HG03103 (cell line): ENCODE measurements around the gene RHNO1.

Experiments
- ATAC-seq: cut with Tn5 transposase; IDR thresholded peaks from one replicate; pipeline ENCODE4 v1.9.1; 2021; ENCODE audit warnings: low read depth; ENCODE audit not compliant: unreplicated experiment

Gene RHNO1

DNA sequence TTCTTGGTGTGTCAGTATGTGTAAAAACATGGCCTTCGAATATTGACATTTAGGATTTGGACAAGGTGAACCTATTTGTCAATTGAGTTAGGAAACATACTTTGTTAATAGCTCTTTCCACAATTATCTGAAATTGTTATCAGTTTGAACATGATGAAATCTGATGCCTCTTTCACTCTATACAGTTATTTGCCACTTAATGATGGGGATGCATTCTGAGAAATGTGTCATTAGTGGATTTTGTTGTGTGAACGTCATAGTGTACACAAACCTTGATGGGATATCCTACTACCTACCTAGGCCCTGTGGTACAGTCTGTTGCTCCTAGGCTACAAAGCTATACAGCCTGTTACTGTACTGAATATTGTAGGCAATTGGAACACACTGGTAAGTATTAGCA lies 18.5 kb downstream of the RHNO1 start:
- ATAC-seq, result no peak

DNA sequence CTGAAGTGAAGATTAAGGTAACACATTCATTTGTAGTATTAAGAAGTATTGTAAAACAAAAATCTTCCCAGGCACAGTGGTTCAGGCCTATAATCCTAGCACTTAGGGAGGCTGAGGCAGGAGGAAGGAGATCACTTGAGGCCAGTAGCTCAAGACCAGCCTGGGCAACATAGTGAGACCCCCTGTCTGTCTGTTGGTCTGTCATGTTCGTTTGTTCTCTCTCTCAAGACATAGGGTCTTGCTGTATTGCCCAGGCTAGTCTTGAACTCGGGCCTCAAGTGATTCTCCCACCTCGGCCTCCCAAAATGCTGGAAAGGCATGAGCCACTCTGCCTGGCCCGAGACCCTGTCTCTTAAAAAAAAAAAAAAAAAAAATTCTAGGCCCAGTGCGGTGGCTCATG lies 20.4 kb downstream of the RHNO1 start:
- no peak for ATAC-seq

GRCh38 chr12:2900642-2901041 lies 23.6 kb downstream of the RHNO1 start:
- ATAC-seq, result no peak

DNA sequence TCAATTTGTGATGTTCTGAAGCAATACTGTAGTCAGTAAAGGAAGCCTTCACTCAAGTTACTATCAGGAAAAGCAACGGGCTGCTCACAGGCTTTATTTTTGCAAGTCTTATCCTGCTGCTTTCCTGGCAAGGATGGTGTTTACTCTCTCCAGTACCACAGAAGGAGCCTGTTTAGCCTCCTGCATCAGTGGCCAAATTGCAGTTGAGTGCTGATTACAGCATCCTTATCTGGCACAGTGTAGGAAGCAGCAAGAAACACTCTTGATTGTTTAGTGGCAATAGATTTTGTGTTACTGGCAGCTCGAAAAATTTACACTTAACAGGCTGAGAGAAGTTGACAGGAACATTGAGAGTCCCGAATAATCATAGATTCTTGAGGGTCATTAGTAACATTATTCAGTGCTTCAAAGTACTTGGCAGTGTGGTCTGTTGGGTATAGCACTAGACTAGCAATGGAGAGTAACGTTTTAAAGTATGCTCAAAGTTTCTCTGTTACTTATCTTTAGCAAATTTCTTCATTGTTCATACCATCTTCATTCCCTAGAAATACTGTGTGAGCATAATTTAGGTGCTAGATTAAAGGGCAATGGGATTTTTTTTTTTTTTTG lies 25.4 kb downstream of the RHNO1 start:
- ATAC-seq, result no peak

GRCh38 chr12:2904260-2904659 lies 27.2 kb downstream of the RHNO1 start:
- no peak for ATAC-seq

DNA sequence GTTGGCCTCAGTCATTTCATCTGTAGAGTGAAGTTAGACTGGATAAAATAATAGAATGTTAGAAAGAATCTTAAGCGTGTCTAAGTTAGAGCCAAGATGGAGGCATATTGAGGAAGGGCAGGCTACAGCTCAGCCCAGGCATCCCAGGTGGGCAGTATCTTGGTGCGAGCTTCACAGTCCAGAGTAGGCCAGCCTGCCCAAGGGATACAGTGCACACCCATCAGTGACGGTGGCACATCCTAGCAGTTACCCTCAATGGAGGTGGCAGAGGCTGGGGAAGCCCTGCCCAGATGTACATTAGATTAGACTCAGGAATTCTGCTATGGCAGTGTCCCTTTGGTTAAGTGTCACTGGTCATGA lies 35.2 kb downstream of the RHNO1 start:
- ATAC-seq, result no peak

DNA sequence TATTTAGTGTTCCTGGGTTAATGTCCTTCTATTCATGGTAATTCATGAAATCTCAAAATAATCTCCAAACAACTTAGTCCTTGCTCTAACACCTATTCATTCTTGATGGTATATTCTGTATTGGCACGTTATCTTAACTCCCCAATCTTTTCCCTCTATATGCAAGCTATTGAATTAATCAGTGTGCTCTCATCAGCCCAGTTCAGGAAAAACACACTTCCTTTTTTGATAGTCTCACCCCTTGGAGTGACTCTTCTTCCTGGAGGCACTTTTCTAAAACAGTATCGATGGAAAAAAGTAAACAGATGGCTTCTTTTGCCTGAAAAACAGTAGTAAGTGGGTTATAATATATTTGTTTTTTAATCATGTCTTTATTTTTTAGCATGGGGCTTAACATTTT lies 42.2 kb downstream of the RHNO1 start:
- no peak for ATAC-seq

- no peak for ATAC-seq
Measured at GRCh38 chr12:2922329-2922728, 45.3 kb downstream of the RHNO1 start.

DNA sequence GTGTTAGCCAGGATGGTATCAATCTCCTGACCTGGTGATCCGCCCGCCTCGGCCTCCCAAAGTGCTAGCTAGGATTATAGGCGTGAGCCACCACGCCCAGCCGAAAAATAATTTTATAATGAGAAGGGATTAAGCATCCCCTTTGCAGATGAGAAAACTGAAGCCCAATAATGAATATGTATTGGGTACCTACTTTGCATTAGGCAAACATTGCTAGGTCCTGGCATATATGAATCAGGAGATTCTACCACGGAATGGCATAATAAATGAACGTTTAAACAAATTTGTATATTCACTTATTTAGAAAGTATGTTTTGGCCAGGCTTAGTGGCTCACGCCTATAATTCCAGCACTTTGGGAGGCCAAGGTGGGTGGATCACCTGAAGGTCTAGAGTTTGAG lies 46.0 kb downstream of the RHNO1 start:
- ATAC-seq, result no peak

GRCh38 chr12:2924019-2924418 lies 47.0 kb downstream of the RHNO1 start:
- no peak for ATAC-seq

DNA sequence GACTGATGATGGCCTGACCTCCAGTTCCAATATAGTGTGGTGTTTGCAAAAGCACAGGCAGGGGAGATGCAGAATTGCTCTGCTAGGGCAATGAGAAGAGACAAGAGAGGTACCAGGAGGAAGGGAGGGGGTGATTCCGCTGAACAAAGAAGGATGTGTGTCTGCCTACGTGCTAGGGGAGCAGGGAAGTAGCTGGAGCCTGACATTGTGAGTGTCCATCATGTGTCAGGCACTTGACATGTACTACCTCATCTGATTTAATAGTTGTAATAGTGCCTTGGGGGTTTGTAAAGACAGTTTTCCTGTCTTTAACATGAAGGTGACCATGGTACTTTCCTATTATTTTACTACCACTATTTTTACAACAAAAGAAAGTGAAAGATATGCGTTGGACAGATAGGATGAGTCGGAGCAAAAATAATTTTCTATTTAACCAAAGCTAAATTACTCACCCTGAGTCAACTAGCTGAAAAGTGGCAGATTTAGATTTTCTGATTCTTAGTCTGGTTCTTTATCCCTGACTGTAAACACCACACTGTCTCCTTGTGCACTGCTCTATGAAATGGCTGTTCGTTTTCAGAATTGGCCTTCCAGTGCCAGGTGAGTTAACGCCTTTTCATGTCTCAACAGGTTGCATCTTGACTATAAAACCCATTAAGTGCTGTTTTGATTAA lies 48.4 kb downstream of the RHNO1 start:
- no peak for ATAC-seq

- ATAC-seq, result no peak
Measured at GRCh38 chr12:2930865-2931264, 53.8 kb downstream of the RHNO1 start.

GRCh38 chr12:2933586-2933985 lies 56.6 kb downstream of the RHNO1 start:
- ATAC-seq, result no peak

- ATAC-seq, result no peak
Measured at GRCh38 chr12:2934371-2934770, 57.3 kb downstream of the RHNO1 start.

- no peak for ATAC-seq
Measured at GRCh38 chr12:2936301-2936700, 59.3 kb downstream of the RHNO1 start.

DNA sequence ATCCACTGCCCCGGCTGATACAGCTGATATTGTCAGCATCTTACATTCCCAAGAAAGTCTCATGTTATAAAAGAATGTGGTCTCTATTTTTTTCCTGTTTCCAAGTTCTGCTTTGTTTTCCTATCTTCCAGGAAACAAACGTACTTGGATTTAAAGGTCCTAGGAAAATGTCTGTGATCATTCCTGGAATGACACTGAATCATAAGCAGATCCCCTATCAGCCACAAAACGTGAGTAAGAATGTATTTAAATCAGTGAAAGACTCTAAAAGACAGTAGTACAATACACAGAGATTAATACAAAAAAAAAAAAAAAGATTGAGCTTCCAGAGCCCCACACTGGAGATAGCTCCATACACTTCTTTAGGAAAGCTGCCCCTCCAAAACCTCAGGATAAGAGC lies 60.5 kb downstream of the RHNO1 start:
- ATAC-seq, result no peak
